Neural progenitor cell (in vitro differentiated cells): ENCODE results near the gene BRD8. TPM values are rescaled to one million over a fixed set of nuclear protein-coding genes. Genes with fewer than 3 reads are reported as not detected.

ENCODE experiments used
- DNase-seq: peaks from one replicate; pipeline ENCODE4 v3.0.0-alpha.2; 2016; ENCODE audit warnings: low spot score
- H2AFZ ChIP-seq: fragments of 200-600 bp; sonication (generic); replicated peaks from 2 replicates; pipeline ENCODE4 v1.6.1; 2016; ENCODE audit warnings: antibody characterized with exemption
- H3F3A ChIP-seq: fragments of 200-600 bp; sonication (generic); 2 replicates; pipeline ENCODE4 v1.6.1; 2016; ENCODE audit warnings: antibody characterized with exemption, low read depth
- H3K27ac ChIP-seq: fragments of 200-600 bp; sonication (generic); 2 replicates; pipeline ENCODE4 v1.5.1; 2016; ENCODE audit warnings: mild to moderate bottlenecking
- H3K27me3 ChIP-seq: fragments of 200-600 bp; sonication (generic); 2 replicates; pipeline ENCODE4 v1.6.1; 2016; ENCODE audit warnings: mild to moderate bottlenecking, moderate library complexity
- H3K36me3 ChIP-seq: fragments of 200-600 bp; sonication (generic); 2 replicates; pipeline ENCODE4 v1.5.1; 2016
- H3K4me1 ChIP-seq: fragments of 200-600 bp; sonication (generic); 2 replicates; pipeline ENCODE4 v1.6.1; 2016; ENCODE audit warnings: mixed run types
- H3K4me2 ChIP-seq: fragments of 200-600 bp; sonication (generic); 2 replicates; pipeline ENCODE4 v1.6.1; 2016
- H3K4me3 ChIP-seq: fragments of 200-600 bp; sonication (generic); 2 replicates; pipeline ENCODE4 v1.5.1; 2016
- H3K79me2 ChIP-seq: fragments of 200-600 bp; sonication (generic); 2 replicates; pipeline ENCODE4 v1.6.1; 2016; ENCODE audit warnings: low read depth
- H3K9ac ChIP-seq: fragments of 200-600 bp; sonication (generic); 2 replicates; pipeline ENCODE4 v1.6.1; 2016
- H3K9me3 ChIP-seq: fragments of 200-600 bp; sonication (generic); 2 replicates; pipeline ENCODE4 v1.5.1; 2016; ENCODE audit warnings: low read depth
- H4K20me1 ChIP-seq: fragments of 200-600 bp; sonication (generic); 2 replicates; pipeline ENCODE4 v1.6.1; 2016; ENCODE audit warnings: low read depth
- H3K27ac Mint-ChIP-seq: 3 replicates; pipeline ENCODE4 v1.8.0; 2021; ENCODE audit warnings: mixed read lengths
- H3K27me3 Mint-ChIP-seq: 2 replicates; pipeline ENCODE4 v1.8.0; 2022; ENCODE audit warnings: low read depth, mild to moderate bottlenecking, inconsistent platforms, moderate library complexity, mixed read lengths; ENCODE audit not compliant: insufficient read depth
- H3K36me3 Mint-ChIP-seq: 3 replicates; pipeline ENCODE4 v1.8.0; 2021; ENCODE audit warnings: mixed read lengths
- H3K4me1 Mint-ChIP-seq: 3 replicates; pipeline ENCODE4 v1.8.0; 2021; ENCODE audit warnings: mixed read lengths
- H3K4me3 Mint-ChIP-seq: 3 replicates; pipeline ENCODE4 v1.8.0; 2021; ENCODE audit warnings: mild to moderate bottlenecking, moderate library complexity, mixed read lengths
- H3K9me3 Mint-ChIP-seq: 3 replicates; pipeline ENCODE4 v1.8.0; 2020; ENCODE audit warnings: mixed read lengths
- CTCF ChIP-seq: fragments of 200-600 bp; sonication (generic); IDR thresholded peaks from 2 replicates; pipeline ENCODE4 v1.5.1; 2017; ENCODE audit warnings: antibody characterized with exemption, mild to moderate bottlenecking
- EZH2 ChIP-seq: fragments of 200-600 bp; sonication (generic); IDR thresholded peaks from 2 replicates; pipeline ENCODE4 v1.6.1; 2017; ENCODE audit warnings: antibody characterized with exemption, mild to moderate bottlenecking, moderate library complexity
- EZH2phosphoT487 ChIP-seq: fragments of 200-600 bp; sonication (generic); IDR thresholded peaks from 2 replicates; pipeline ENCODE4 v1.6.1; 2017; ENCODE audit warnings: antibody characterized with exemption
- total RNA-seq: library from RNA; depleted of rRNA; stranded (reverse); fragments of >200 nt; gene quantifications from 2 replicates; pipeline ENCODE4 v1.2.3, GENCODE V29; 2015; ENCODE audit warnings: low replicate concordance

BRD8 gene
- total RNA-seq, 1 donor from 2014 or later, result 150 TPM

- Histone ChIP-seq H3K27ac (no peak overlapping the region), H3K27me3 (peaks cover 22% of the 10 kb centered on the region), H3K36me3 (no peaks in the 10 kb centered on the region), H3K79me2 (no peaks in the 10 kb centered on the region), H3K4me2 (no peak overlapping the region), H3K9me3 (no peaks in the 10 kb centered on the region), H3K4me1 (peaks cover 15% of the 10 kb centered on the region), H4K20me1 (no peaks in the 10 kb centered on the region), H2AFZ (peak overlapping the region; percentile 72), H3K9ac (no peak overlapping the region), H3F3A (peaks cover 5% of the 10 kb centered on the region), H3K4me3 (no peak overlapping the region)
- DNase-seq, result no peak
- Mint-ChIP-seq H3K27ac (peak overlapping the region; percentile 78), H3K4me1 (peaks cover 16% of the 10 kb centered on the region), H3K9me3 (no peaks in the 10 kb centered on the region), H3K27me3 (peaks cover 3% of the 10 kb centered on the region), H3K4me3 (no peak overlapping the region), H3K36me3 (no peaks in the 10 kb centered on the region)
- no peak for TF ChIP-seq EZH2phosphoT487
- TF ChIP-seq EZH2, result no peak
- no peak for TF ChIP-seq CTCF
Measured at GRCh38 chr5:138095100-138095907, 83.1 kb downstream of the BRD8 start.

GRCh38 chr5:138093036-138093435, 85.4 kb downstream of the BRD8 start:
- H4K20me1 ChIP-seq, result no peaks in the 10 kb centered on the region
- TF ChIP-seq CTCF (no peak), EZH2 (no peak), EZH2phosphoT487 (no peak)
- no peaks in the 10 kb centered on the region for H3K9me3 ChIP-seq
- peaks cover 5% of the 10 kb centered on the region for H3K27me3 Mint-ChIP-seq
- H3K9ac ChIP-seq, result no peak overlapping the region
- H3K36me3 Mint-ChIP-seq, result no peaks in the 10 kb centered on the region
- H3K4me1 Mint-ChIP-seq, result peaks cover 16% of the 10 kb centered on the region
- H3K27ac ChIP-seq, result no peak overlapping the region
- H3K27me3 ChIP-seq, result peaks cover 22% of the 10 kb centered on the region
- H3K4me2 ChIP-seq, result no peak overlapping the region
- peaks cover 15% of the 10 kb centered on the region for H3K4me1 ChIP-seq
- H3K79me2 ChIP-seq, result no peaks in the 10 kb centered on the region
- no peaks in the 10 kb centered on the region for H3K36me3 ChIP-seq
- peaks cover 5% of the 10 kb centered on the region for H3F3A ChIP-seq
- H2AFZ ChIP-seq, result no peak overlapping the region
- no peak overlapping the region for H3K27ac Mint-ChIP-seq
- no peak for DNase-seq
- H3K4me3 Mint-ChIP-seq, result no peak overlapping the region
- no peaks in the 10 kb centered on the region for H3K9me3 Mint-ChIP-seq
- H3K4me3 ChIP-seq, result no peak overlapping the region

- H3F3A ChIP-seq, result peaks cover 5% of the 10 kb centered on the region
- H3K4me2 ChIP-seq, result no peak overlapping the region
- no peak for DNase-seq
Measured at GRCh38 chr5:138092301-138092700, 86.1 kb downstream of the BRD8 start.

More at GRCh38 chr5:138092301-138092700, 86.1 kb downstream of the BRD8 start:
- no peaks in the 10 kb centered on the region for H3K9me3 Mint-ChIP-seq
- Histone ChIP-seq H3K9ac (no peak overlapping the region), H3K4me1 (peaks cover 15% of the 10 kb centered on the region), H3K4me3 (no peak overlapping the region), H3K9me3 (no peaks in the 10 kb centered on the region), H2AFZ (no peak overlapping the region), H3K27me3 (peaks cover 20% of the 10 kb centered on the region), H4K20me1 (no peaks in the 10 kb centered on the region), H3K36me3 (no peaks in the 10 kb centered on the region), H3K79me2 (no peaks in the 10 kb centered on the region), H3K27ac (no peak overlapping the region)
- no peaks in the 10 kb centered on the region for H3K36me3 Mint-ChIP-seq
- H3K27me3 Mint-ChIP-seq, result peaks cover 5% of the 10 kb centered on the region
- no peak overlapping the region for H3K27ac Mint-ChIP-seq
- no peak for TF ChIP-seq EZH2phosphoT487
- no peak for TF ChIP-seq EZH2
- TF ChIP-seq CTCF, result no peak
- H3K4me3 Mint-ChIP-seq, result no peak overlapping the region
- peaks cover 16% of the 10 kb centered on the region for H3K4me1 Mint-ChIP-seq
